ENCODE measurements around the gene LAPTM5.

The LAPTM5 gene

DNA sequence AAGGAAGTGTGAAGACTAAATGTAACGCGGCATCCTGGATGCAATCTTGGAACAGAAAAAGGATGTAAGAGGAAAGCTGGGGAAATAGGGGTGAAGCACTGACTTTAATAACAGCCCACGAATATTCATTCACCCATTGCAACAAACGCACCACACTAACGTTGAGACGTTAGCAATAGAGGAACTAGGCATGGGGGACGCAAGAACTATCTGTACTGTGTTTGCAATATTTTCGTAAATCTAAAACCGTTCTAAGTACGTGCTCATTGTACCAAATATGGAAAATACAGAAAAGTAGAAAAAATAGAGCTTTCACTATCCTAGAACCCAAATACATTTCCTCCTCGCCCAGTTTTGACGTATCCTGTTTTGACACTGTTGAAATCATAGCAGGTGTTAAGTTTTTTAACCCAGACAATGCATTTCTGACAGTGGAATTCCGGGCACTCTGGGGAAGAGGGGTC lies 3.9 kb downstream of the LAPTM5 start:
- in situ Hi-C loops (cut with HindIII; ENCODE audit: low sequenced_read_pairs), result no loop called here
- H3K4me3 ChIP-seq (ENCODE audit: low read depth, low read length), result no peak overlapping the region
- no peak for DNase-seq (ENCODE audit: low read depth, low spot score)
- TF ChIP-seq, protein P1, sequence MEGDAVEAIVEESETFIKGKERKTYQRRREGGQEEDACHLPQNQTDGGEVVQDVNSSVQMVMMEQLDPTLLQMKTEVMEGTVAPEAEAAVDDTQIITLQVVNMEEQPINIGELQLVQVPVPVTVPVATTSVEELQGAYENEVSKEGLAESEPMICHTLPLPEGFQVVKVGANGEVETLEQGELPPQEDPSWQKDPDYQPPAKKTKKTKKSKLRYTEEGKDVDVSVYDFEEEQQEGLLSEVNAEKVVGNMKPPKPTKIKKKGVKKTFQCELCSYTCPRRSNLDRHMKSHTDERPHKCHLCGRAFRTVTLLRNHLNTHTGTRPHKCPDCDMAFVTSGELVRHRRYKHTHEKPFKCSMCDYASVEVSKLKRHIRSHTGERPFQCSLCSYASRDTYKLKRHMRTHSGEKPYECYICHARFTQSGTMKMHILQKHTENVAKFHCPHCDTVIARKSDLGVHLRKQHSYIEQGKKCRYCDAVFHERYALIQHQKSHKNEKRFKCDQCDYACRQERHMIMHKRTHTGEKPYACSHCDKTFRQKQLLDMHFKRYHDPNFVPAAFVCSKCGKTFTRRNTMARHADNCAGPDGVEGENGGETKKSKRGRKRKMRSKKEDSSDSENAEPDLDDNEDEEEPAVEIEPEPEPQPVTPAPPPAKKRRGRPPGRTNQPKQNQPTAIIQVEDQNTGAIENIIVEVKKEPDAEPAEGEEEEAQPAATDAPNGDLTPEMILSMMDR (IDR thresholded peaks at IDR 0.05; ENCODE audit: low read depth, low read length), result no peak

DNA sequence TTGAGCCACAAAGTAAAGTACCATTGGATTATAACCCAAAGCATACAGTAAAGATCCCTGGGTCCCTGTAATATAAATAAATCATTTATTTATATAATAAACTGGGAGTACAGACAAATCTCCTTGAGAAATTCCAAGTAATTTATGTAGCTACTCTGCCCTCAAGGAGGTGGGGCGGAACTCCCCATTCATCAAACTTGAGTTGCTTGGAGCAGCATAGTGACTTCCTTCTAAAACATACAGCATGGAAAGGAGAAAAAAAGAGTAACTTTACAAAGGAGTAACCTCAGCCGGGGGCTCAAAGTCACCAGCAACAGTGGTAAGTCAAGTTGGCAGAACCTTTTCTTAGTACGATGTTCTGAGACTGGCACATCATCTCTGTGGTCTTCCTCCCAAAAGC lies 4.5 kb downstream of the LAPTM5 start:
- in situ Hi-C loops (cut with HindIII; ENCODE audit: low sequenced_read_pairs), result no loop called here

DNA sequence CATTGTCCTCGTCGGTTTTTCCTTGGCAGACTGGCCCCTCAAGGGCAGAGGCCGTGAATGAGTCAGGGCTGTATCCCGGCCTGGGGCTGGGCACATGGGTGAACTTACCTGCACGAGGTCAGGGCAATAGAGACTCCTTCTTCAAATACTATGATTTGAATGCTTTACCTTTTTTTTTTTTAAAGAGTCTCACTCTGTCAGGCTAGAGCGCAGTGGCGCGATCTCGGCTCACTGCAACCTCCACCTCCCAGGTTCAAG lies 5.0 kb downstream of the LAPTM5 start:
- in situ Hi-C loops (cut with HindIII; ENCODE audit: low sequenced_read_pairs), result no loop called here
- H3K4me3 ChIP-seq (ENCODE audit: low read depth, low read length), result no peak overlapping the region
- TF ChIP-seq, protein P1 (IDR thresholded peaks at IDR 0.05; ENCODE audit: low read depth, low read length), result no peak
- no peak for DNase-seq (ENCODE audit: low read depth, low spot score)

More for the DNA sequence above, 4.5 kb downstream of the LAPTM5 start:
- no peak for DNase-seq (ENCODE audit: low read depth, low spot score)
- TF ChIP-seq, protein P1 (IDR thresholded peaks at IDR 0.05; ENCODE audit: low read depth, low read length), result no peak
- no peak overlapping the region for H3K4me3 ChIP-seq (ENCODE audit: low read depth, low read length)

DNA sequence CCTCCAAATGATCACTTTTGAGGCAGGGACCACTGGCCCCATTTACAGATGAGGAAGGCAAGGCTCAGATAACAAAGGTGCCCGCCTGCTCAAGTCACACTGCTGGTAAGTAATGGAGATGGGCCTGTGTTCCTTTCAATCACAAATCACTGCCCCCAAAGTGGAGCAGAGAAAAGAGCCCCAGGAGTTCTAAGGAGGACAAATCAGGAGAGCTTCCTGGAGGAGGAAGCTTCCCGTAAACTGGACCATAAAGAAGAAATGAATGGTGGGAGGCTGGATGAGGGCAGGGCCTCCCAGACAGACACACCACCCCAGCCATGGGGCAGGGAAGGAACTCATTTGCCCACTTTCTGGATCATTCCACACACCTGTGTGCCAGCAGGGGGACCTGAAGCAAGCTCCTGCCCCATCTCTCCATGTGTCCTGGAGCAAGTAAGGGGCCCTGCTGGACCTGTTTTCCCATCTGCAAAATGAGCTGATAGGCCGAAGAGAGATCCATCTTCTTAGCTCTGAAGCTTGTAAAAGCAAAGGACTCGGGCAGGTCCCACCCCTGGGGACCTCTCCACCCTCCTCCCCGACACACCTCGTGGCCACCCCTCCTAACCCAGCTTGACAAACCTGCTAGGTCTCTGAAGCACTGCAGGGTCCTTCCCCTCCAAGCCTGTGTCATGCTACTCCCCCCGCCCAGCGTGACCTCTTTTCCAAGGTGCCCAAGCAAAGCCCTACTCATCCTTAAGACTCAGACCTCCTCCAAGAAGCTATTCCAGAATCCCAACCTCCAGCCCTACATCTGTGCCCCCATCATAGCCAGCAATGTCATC lies 5.5 kb downstream of the LAPTM5 start:
- no peak overlapping the region for H3K4me3 ChIP-seq (ENCODE audit: low read depth, low read length)
- TF ChIP-seq, protein P1 (IDR thresholded peaks at IDR 0.05; ENCODE audit: low read depth, low read length), result no peak
- no peak for DNase-seq (ENCODE audit: low read depth, low spot score)
- in situ Hi-C loops (cut with HindIII; ENCODE audit: low sequenced_read_pairs), result no loop called here

DNA sequence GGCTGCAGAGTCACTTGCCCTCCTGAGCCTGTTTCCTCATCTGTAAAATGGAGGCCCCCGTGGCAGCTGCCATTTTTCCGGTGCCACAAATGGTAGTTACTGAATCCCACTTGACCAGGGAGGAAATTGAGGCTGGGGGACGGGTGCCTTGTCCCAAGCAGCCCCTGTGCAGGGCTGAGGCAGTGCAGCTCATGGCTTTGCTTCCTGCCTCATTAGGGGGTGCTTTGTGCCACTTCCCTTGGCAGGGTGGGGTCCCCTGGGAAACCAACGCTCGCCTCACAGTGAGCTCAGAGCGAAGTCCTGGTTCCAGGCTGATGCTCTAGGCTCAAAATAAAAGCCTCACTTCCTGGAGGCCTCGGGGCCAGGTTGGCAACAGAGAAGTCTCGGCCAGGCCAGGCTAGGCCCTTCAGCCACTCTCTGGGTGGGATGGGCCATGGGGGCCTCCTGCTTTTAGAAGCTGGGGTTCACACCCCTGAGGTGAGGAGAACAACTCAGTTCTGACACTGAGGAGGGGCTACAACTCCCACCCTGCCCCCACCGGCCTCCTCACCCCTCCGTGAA lies 6.8 kb downstream of the LAPTM5 start:
- TF ChIP-seq, protein P1 (IDR thresholded peaks at IDR 0.05; ENCODE audit: low read depth, low read length), result no peak
- H3K4me3 ChIP-seq (ENCODE audit: low read depth, low read length), result no peak overlapping the region
- no peak for DNase-seq (ENCODE audit: low read depth, low spot score)
- in situ Hi-C loops (cut with HindIII; ENCODE audit: low sequenced_read_pairs), result no loop called here

DNA sequence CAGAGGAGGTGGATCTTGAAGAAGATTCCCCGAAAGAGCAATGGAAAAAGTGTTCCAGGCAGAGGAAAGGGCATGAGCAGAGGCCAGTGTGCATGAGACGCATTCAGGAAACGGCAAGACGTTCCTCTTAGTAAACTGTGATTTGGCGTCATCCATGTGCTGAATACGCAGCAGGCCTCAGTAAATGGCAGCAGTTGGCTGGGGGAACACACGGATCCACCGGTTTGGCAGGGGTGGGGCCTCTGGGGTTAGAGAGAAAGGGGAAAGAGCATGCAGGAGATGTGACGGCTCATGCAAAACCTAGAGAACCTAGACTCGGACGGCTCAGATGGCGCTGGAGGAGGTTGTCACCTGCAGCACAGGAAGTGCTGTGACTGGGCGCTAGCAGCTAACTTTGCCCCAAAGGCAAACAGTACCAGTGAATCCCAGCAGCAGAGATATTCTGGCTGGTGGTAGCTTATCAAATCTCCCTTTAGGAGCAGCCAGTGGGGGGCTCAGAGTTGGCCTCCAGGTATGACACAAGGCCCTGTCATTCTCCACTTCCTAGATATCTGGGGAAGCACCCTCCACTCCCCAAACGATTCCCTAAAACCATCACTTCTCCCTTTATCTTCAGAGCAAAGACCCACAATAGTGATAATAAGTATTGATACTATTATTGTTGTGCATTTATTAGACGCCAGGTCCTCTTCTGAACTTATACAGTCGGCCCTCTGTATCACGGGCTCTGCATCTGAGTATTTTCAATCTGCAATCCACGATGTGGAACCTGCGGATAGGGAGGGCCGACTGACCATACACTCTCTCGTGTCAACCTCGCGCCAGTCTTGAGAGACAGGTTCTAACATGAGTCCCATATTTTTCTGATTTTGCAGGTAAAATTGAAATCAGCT lies 7.6 kb downstream of the LAPTM5 start:
- TF ChIP-seq, protein P1 (IDR thresholded peaks at IDR 0.05; ENCODE audit: low read depth, low read length), result no peak
- no peak overlapping the region for H3K4me3 ChIP-seq (ENCODE audit: low read depth, low read length)
- DNase-seq (ENCODE audit: low read depth, low spot score), result no peak
- in situ Hi-C loops (cut with HindIII; ENCODE audit: low sequenced_read_pairs), result no loop called here
